GM12878 (cell line): ENCODE data around the gene CAMK1. TPM values are rescaled to one million over a fixed set of nuclear protein-coding genes. Genes with fewer than 3 reads are reported as not detected.

Source experiments
- CBX3 ChIP-seq: fragments of 200-600 bp; sonication (generic); IDR thresholded peaks from 2 replicates; pipeline ENCODE4 v1.6.1; 2016; ENCODE audit warnings: low read depth, borderline replicate concordance
- DPF2 ChIP-seq: fragments of 450-650 bp; IDR thresholded peaks from 2 replicates; pipeline ENCODE4 v1.6.1; 2017; ENCODE audit warnings: mild to moderate bottlenecking
- FOXK2 ChIP-seq: fragments of 450-650 bp; IDR thresholded peaks from 2 replicates; pipeline ENCODE4 v1.6.1; 2017; ENCODE audit warnings: mild to moderate bottlenecking, moderate library complexity
- KAT2A ChIP-seq: conservative IDR thresholded peaks from 2 replicates; pipeline ENCODE4 v1.6.1; 2011; ENCODE audit warnings: low read depth, low read length; ENCODE audit not compliant: control insufficient read depth
- KDM1A ChIP-seq: fragments of 200-600 bp; sonication (generic); IDR thresholded peaks from 2 replicates; pipeline ENCODE4 v1.6.1; 2016; ENCODE audit warnings: borderline replicate concordance
- MEF2A ChIP-seq: IDR thresholded peaks from 2 replicates; pipeline ENCODE4 v1.6.1; 2011; ENCODE audit warnings: low read depth, mild to moderate bottlenecking, low read length, moderate library complexity; ENCODE audit not compliant: insufficient read depth
- MTA2 ChIP-seq: fragments of 450-650 bp; IDR thresholded peaks from 2 replicates; pipeline ENCODE4 v1.6.1; 2016; ENCODE audit warnings: low read depth, mild to moderate bottlenecking, moderate library complexity
- MXI1 ChIP-seq: fragments of 150-350 bp; IDR thresholded peaks from 2 replicates; pipeline ENCODE4 v1.6.1; 2011; ENCODE audit warnings: low read depth, mild to moderate bottlenecking, inconsistent platforms, low read length, improper control_type of control experiment
- NFXL1 ChIP-seq: fragments of 450-650 bp; IDR thresholded peaks from 2 replicates; pipeline ENCODE4 v1.6.1; 2017; ENCODE audit warnings: antibody characterized with exemption, mild to moderate bottlenecking, borderline replicate concordance
- NRF1 ChIP-seq: conservative IDR thresholded peaks from 2 replicates; pipeline ENCODE4 v1.6.1; 2011; ENCODE audit warnings: mild to moderate bottlenecking, low read depth, low read length, improper control_type of control experiment
- POLR2AphosphoS5 ChIP-seq: IDR thresholded peaks from 2 replicates; pipeline ENCODE4 v1.6.1; 2011; ENCODE audit warnings: mild to moderate bottlenecking, low read length, inconsistent platforms
- POU2F2 ChIP-seq: IDR thresholded peaks from 3 replicates; pipeline ENCODE4 v1.6.1; 2011; ENCODE audit warnings: low read depth, mild to moderate bottlenecking, low read length, borderline replicate concordance
- RELA ChIP-seq: fragments of 450-650 bp; IDR thresholded peaks from 2 replicates; pipeline ENCODE4 v1.8.0; 2014; ENCODE audit warnings: borderline replicate concordance; ENCODE audit not compliant: partially characterized antibody
- RFX5 ChIP-seq: IDR thresholded peaks from 2 replicates; pipeline ENCODE4 v1.6.1; 2011; ENCODE audit warnings: low read depth, low read length, improper control_type of control experiment
- SMAD1 ChIP-seq: fragments of 450-650 bp; IDR thresholded peaks from 2 replicates; pipeline ENCODE4 v1.6.1; 2018; ENCODE audit warnings: mild to moderate bottlenecking, low read depth; ENCODE audit not compliant: partially characterized antibody
- SREBF2 ChIP-seq: IDR thresholded peaks from 2 replicates; pipeline ENCODE4 v1.6.1; 2012; ENCODE audit warnings: mild to moderate bottlenecking, low read length
- TAF1 ChIP-seq: IDR thresholded peaks from 2 replicates; pipeline ENCODE4 v1.6.1; 2011; ENCODE audit warnings: mild to moderate bottlenecking, low read depth, low read length, borderline replicate concordance
- TCF3 ChIP-seq: IDR thresholded peaks from 2 replicates; pipeline ENCODE4 v1.6.1; 2012; ENCODE audit warnings: low read depth, mild to moderate bottlenecking, low read length, borderline replicate concordance; ENCODE audit not compliant: insufficient read depth
- ZSCAN29 ChIP-seq: fragments of 450-650 bp; IDR thresholded peaks from 2 replicates; pipeline ENCODE4 v1.6.1; 2017; ENCODE audit warnings: mild to moderate bottlenecking, moderate library complexity
- polyA plus RNA-seq, 11 experiments: library from polyadenylated mRNA; depleted of rRNA in 4 of 11; unstranded in 6 of 11; stranded (reverse) in 5 of 11; fragments of >200 nt; fragmentation: Nextera tagmentation in 4 of 11; fragmentation: Illumina TruSeq in 1 of 11; extraction: Ambion mirVana in 4 of 11; extraction: Trizol in 1 of 11; gene quantifications; 1 replicate in 1 of 11; 2 replicates in 10 of 11; pipeline versions ENCODE4 v1.2.1 to v1.2.3, GENCODE V29; 2011 to 2016; ENCODE audit warnings: inconsistent platforms in 2 of 11, missing spikeins in 2 of 11, low read depth in 1 of 11
- total RNA-seq, 4 experiments: library from RNA; depleted of rRNA in 3 of 4; stranded (reverse); fragments of >200 nt in 3 of 4; fragmentation: Illumina TruSeq in 1 of 4; extraction: Trizol in 1 of 4; gene quantifications; 2 replicates each; pipeline versions ENCODE4 v1.2.1 to v1.2.3, GENCODE V29; 2013 to 2021
- TF ChIP-seq, protein P1 (sequence below): fragments of 150-350 bp; IDR thresholded peaks from 2 replicates; pipeline ENCODE4 v1.6.1; 2016; ENCODE audit warnings: low read depth, low read length
- TF ChIP-seq, protein P2 (sequence below): IDR thresholded peaks from 2 replicates; pipeline ENCODE4 v1.6.1; 2012; ENCODE audit warnings: mild to moderate bottlenecking, low read depth, low read length

The CAMK1 gene
- total and polyA plus RNA-seq, 10 of the 15 experiments (the other 5 are each of a cell fraction or from before 2014, with no cell fraction given), result 0.24 to 2.1 (median 0.51) TPM; not detected in 2

- no peak for TF ChIP-seq CBX3
- TF ChIP-seq FOXK2, result no peak
- no peak for TF ChIP-seq KDM1A
- peak; percentile 60; the same call in 1 of the 2 replicates for TF ChIP-seq DPF2
- TF ChIP-seq, protein P1, sequence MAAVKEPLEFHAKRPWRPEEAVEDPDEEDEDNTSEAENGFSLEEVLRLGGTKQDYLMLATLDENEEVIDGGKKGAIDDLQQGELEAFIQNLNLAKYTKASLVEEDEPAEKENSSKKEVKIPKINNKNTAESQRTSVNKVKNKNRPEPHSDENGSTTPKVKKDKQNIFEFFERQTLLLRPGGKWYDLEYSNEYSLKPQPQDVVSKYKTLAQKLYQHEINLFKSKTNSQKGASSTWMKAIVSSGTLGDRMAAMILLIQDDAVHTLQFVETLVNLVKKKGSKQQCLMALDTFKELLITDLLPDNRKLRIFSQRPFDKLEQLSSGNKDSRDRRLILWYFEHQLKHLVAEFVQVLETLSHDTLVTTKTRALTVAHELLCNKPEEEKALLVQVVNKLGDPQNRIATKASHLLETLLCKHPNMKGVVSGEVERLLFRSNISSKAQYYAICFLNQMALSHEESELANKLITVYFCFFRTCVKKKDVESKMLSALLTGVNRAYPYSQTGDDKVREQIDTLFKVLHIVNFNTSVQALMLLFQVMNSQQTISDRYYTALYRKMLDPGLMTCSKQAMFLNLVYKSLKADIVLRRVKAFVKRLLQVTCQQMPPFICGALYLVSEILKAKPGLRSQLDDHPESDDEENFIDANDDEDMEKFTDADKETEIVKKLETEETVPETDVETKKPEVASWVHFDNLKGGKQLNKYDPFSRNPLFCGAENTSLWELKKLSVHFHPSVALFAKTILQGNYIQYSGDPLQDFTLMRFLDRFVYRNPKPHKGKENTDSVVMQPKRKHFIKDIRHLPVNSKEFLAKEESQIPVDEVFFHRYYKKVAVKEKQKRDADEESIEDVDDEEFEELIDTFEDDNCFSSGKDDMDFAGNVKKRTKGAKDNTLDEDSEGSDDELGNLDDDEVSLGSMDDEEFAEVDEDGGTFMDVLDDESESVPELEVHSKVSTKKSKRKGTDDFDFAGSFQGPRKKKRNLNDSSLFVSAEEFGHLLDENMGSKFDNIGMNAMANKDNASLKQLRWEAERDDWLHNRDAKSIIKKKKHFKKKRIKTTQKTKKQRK, result no peak
- TF ChIP-seq MTA2, result no peak
- no peak for TF ChIP-seq KAT2A
- no peak for TF ChIP-seq NFXL1
- 0 out of 2 replicates have a peak, but pooled peaks have one; percentile 15 for TF ChIP-seq TAF1
- peak; percentile 81 for TF ChIP-seq POLR2AphosphoS5
- no peak for TF ChIP-seq SMAD1
- no peak for TF ChIP-seq RELA
- no peak for TF ChIP-seq TCF3
- TF ChIP-seq ZSCAN29, result no peak
- TF ChIP-seq MXI1, result no peak
- TF ChIP-seq SREBF2, result no peak
- no peak for TF ChIP-seq MEF2A
- TF ChIP-seq NRF1, result no peak
- no peak; the same call in 2 of the 3 replicates for TF ChIP-seq POU2F2
- TF ChIP-seq RFX5, result no peak
- TF ChIP-seq, protein P2, sequence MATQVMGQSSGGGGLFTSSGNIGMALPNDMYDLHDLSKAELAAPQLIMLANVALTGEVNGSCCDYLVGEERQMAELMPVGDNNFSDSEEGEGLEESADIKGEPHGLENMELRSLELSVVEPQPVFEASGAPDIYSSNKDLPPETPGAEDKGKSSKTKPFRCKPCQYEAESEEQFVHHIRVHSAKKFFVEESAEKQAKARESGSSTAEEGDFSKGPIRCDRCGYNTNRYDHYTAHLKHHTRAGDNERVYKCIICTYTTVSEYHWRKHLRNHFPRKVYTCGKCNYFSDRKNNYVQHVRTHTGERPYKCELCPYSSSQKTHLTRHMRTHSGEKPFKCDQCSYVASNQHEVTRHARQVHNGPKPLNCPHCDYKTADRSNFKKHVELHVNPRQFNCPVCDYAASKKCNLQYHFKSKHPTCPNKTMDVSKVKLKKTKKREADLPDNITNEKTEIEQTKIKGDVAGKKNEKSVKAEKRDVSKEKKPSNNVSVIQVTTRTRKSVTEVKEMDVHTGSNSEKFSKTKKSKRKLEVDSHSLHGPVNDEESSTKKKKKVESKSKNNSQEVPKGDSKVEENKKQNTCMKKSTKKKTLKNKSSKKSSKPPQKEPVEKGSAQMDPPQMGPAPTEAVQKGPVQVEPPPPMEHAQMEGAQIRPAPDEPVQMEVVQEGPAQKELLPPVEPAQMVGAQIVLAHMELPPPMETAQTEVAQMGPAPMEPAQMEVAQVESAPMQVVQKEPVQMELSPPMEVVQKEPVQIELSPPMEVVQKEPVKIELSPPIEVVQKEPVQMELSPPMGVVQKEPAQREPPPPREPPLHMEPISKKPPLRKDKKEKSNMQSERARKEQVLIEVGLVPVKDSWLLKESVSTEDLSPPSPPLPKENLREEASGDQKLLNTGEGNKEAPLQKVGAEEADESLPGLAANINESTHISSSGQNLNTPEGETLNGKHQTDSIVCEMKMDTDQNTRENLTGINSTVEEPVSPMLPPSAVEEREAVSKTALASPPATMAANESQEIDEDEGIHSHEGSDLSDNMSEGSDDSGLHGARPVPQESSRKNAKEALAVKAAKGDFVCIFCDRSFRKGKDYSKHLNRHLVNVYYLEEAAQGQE, result no peak
Measured at GRCh38 chr3:9809615-9810432, 40.1 kb upstream of the CAMK1 start, which contains the start of gene TTLL3 (continued).
